Gastroesophageal sphincter (tissue), 4 donors: ENCODE data around the gene VPS25. TPM values are rescaled to one million over a fixed set of nuclear protein-coding genes. Genes with fewer than 3 reads are reported as not detected.
A peak's percentile ranks its signal among the peaks of the same experiment; 100 is the strongest.

Source experiments
- ATAC-seq: fragments of 150-250 bp; one replicate; pipeline ENCODE4 v1.9.1; 2016; ENCODE audit warnings: mild to moderate bottlenecking, moderate library complexity
- H3K27ac ChIP-seq, 4 donors: fragments of 200-600 bp; sonication (generic) in 3 of 4; 1 replicate in 3 of 4; 2 replicates in 1 of 4; pipeline ENCODE4 v1.5.1; 2016 to 2019
- H3K27me3 ChIP-seq: fragments of 200-600 bp; sonication (generic); one replicate; pipeline ENCODE4 v1.5.1; 2019
- H3K36me3 ChIP-seq, 2 donors: fragments of 200-600 bp; sonication (generic); one replicate each; pipeline ENCODE4 v1.5.1; 2019; ENCODE audit warnings: control low read depth in 1 of 2
- H3K4me1 ChIP-seq, 3 donors: fragments of 200-600 bp; sonication (generic); 1 replicate in 2 of 3; 2 replicates in 1 of 3; pipeline ENCODE4 v1.5.1; 2016 to 2019; ENCODE audit warnings: control low read depth in 2 of 3
- H3K4me3 ChIP-seq, 2 donors: fragments of 200-600 bp; sonication (generic); one replicate each; pipeline ENCODE4 v1.5.1; 2019; ENCODE audit warnings: mild to moderate bottlenecking in 1 of 2, moderate library complexity in 1 of 2
- H3K9me3 ChIP-seq, 3 donors: fragments of 200-600 bp; sonication (generic); one replicate each; pipeline ENCODE4 v1.5.1; 2017 to 2019; ENCODE audit warnings: control low read depth in 2 of 3
- EP300 ChIP-seq: sonication (generic); formaldehyde crosslinking; IDR thresholded peaks from one replicate; pipeline ENCODE4 v1.6.1; 2017; ENCODE audit warnings: antibody characterized with exemption, mild to moderate bottlenecking
- POLR2A ChIP-seq, 2 donors: fragments of 450-650 bp; IDR thresholded peaks; one replicate each; pipeline ENCODE4 v1.6.1; 2017; ENCODE audit warnings: antibody characterized with exemption in 2 of 2, mild to moderate bottlenecking in 2 of 2, moderate library complexity in 1 of 2
- POLR2AphosphoS5 ChIP-seq: sonication (generic); formaldehyde crosslinking; IDR thresholded peaks from one replicate; pipeline ENCODE4 v1.6.1; 2017; ENCODE audit warnings: antibody characterized with exemption
- WGBS, 2 donors: methylation state at CpG; one replicate each; pipeline ENCODE4 v1.1.5; 2018; ENCODE audit warnings: low coverage in 1 of 2; 5-methylcytosine and 5-hydroxymethylcytosine counted together
- total RNA-seq, 4 donors: library from RNA; depleted of rRNA; stranded (reverse); fragments of >200 nt; gene quantifications; one replicate each; pipeline ENCODE4 v1.1.0, GENCODE V29; 2016
- TF ChIP-seq, protein P1 (sequence below), 4 experiments: fragments of 200-600 bp in 2 of 4; fragments of 450-650 bp in 2 of 4; sonication (generic) in 1 of 4; IDR thresholded peaks; one replicate each; pipeline ENCODE4 v1.5.1; 2017 to 2019; ENCODE audit warnings: antibody characterized with exemption in 4 of 4, mild to moderate bottlenecking in 2 of 4, moderate library complexity in 2 of 4

The VPS25 gene
- total RNA-seq, 4 donors from 2014 or later, result 43.1 to 64.0 (median 44.8) TPM

DNA sequence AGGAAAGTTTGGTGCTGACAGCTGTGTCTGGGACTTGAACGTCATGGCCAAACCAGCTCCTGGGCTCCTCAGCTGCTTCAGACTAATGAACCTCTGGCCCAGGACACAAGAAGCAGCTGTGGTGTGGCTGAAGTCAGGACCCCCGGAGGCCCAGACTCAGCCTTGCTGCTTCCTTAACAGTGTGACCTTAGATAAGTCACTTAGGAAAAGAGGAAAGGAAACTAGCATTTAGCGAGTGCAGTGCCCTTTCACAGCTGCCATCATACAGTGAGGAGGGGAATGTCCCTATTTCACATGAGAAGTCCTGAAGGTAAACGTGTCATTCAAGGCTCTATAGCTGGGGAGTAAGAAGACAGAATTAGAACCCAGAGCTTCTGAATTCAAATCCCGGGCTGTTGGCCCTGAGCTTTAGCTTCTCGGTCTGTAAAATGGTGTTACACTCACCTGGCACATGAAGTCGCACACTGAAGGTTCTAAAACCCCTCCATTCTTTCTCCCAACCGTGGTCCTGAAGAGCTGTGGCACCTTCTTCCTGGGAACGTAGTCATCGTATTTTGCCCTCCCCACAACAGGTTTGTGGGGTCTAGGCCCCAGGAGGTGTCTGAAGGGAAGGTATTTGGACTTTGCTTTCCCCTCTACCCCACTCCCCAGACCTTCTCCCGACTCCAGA lies 13.1 kb upstream of the VPS25 start:
- no peaks in the 10 kb centered on the region for H3K36me3 ChIP-seq
- WGBS, 2 donors, result 58 to 72% methylated on average over 7 to 9 of the region's 11 CpGs
- H3K27me3 ChIP-seq, result peaks cover 31% of the 10 kb centered on the region
- H3K4me3 ChIP-seq, result peak overlapping the region in 1 of 2 donors; percentile 69
- no peak for ATAC-seq
- peak overlapping the region in 3 of 4 donors; percentile 67 to 79 (median 70) for H3K27ac ChIP-seq
- no peaks in the 10 kb centered on the region for H3K9me3 ChIP-seq
- TF ChIP-seq, protein P1, sequence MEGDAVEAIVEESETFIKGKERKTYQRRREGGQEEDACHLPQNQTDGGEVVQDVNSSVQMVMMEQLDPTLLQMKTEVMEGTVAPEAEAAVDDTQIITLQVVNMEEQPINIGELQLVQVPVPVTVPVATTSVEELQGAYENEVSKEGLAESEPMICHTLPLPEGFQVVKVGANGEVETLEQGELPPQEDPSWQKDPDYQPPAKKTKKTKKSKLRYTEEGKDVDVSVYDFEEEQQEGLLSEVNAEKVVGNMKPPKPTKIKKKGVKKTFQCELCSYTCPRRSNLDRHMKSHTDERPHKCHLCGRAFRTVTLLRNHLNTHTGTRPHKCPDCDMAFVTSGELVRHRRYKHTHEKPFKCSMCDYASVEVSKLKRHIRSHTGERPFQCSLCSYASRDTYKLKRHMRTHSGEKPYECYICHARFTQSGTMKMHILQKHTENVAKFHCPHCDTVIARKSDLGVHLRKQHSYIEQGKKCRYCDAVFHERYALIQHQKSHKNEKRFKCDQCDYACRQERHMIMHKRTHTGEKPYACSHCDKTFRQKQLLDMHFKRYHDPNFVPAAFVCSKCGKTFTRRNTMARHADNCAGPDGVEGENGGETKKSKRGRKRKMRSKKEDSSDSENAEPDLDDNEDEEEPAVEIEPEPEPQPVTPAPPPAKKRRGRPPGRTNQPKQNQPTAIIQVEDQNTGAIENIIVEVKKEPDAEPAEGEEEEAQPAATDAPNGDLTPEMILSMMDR (IDR thresholded peaks at IDR 0.05), result no peak
- no peak for TF ChIP-seq POLR2A (IDR thresholded peaks at IDR 0.05)
- no peak for TF ChIP-seq EP300
- peaks cover 0 to 37% (median 10%) of the 10 kb centered on the region in 3 donors for H3K4me1 ChIP-seq

- Histone ChIP-seq H3K4me3 (peak within 1 kb of the TSS; percentile 33 to 69), H3K9me3 (no peaks in the 10 kb centered on the region), H3K36me3 (no peaks in the 10 kb centered on the region), H3K27me3 (peaks cover 34% of the 10 kb centered on the region), H3K27ac (peak within 1 kb of the TSS in 3 of 4 donors; percentile 67 to 79 (median 70)), H3K4me1 (peaks cover 0 to 37% (median 10%) of the 10 kb centered on the region in 3 donors)
- TF ChIP-seq, protein P1 (IDR thresholded peaks at IDR 0.05), result peak in 1 of 4 experiments; percentile 28
- TF ChIP-seq POLR2AphosphoS5 (no peak), POLR2A (IDR thresholded peaks at IDR 0.05) (peak in 1 of 2 donors; percentile 5), EP300 (no peak)
- no CpG with 5 or more reads among the region's 92 CpGs for WGBS, 2 donors
- peak; percentile 54 for ATAC-seq
Observed at GRCh38 chr17:42760652-42761581, 12.3 kb upstream of the VPS25 start, which contains the start of gene RAMP2. Gene RAMP2 (plus strand): TSS chr17:42761227. CDS start chr17:42761262, 35 bp downstream.

- TF ChIP-seq POLR2AphosphoS5 (no peak), EP300 (no peak)
- TF ChIP-seq, protein P1 (IDR thresholded peaks at IDR 0.05), result no peak
- no peaks in the 10 kb centered on the region for H3K9me3 ChIP-seq
- ATAC-seq, result no peak
- peak overlapping the region in 3 of 4 donors; percentile 67 to 79 (median 70) for H3K27ac ChIP-seq
- peak overlapping the region; percentile 33 to 69 for H3K4me3 ChIP-seq
- H3K36me3 ChIP-seq, result no peaks in the 10 kb centered on the region
- WGBS, 2 donors, result 30 to 35% methylated on average over 5 to 9 of the region's 12 CpGs
- H3K4me1 ChIP-seq, result peaks cover 0 to 37% (median 10%) of the 10 kb centered on the region in 3 donors
- peaks cover 36% of the 10 kb centered on the region for H3K27me3 ChIP-seq
Observed at GRCh38 chr17:42761638-42762037, 11.6 kb upstream of the VPS25 start.

DNA sequence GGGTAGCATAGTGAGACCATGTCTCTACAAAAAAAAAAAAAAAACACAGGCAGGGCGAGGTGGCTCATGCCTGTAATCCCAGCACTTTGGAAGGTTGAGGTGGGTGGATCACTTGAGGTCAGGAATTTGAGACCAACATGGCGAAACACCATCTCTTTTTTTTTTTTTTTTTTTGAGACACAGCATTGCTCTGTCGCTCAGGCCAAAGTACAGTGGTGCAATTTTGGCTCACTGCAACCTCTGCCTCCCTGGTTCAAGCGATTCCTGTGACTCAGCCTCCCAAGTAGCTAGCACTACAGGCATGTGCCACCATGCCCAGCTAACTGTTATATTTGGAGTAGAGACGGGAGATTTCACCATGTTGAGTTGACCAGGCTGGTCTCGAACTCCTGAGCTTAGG lies 7.1 kb upstream of the VPS25 start:
- TF ChIP-seq POLR2AphosphoS5, result no peak
- TF ChIP-seq POLR2A (IDR thresholded peaks at IDR 0.05), result no peak
- TF ChIP-seq, protein P1 (IDR thresholded peaks at IDR 0.05), result no peak
- TF ChIP-seq EP300, result no peak
- no peaks in the 10 kb centered on the region for H3K36me3 ChIP-seq
- H3K27me3 ChIP-seq, result peaks cover 38% of the 10 kb centered on the region
- peaks cover 0 to 23% (median 10%) of the 10 kb centered on the region in 3 donors for H3K4me1 ChIP-seq
- H3K4me3 ChIP-seq, result no peak overlapping the region
- WGBS, 2 donors, result 73 to 75% methylated on average over 2 to 3 of the region's 6 CpGs
- H3K27ac ChIP-seq, result no peak overlapping the region
- H3K9me3 ChIP-seq, result no peaks in the 10 kb centered on the region
- ATAC-seq, result no peak
